ENCODE data around the gene CAMK2B.

Gene CAMK2B

GRCh38 chr7:44216521-44217222 is 108.7 kb downstream of the CAMK2B start:
- peak overlapping the region; percentile 11; the same call in 1 of the 2 replicates for H3K27ac ChIP-seq
- TF ChIP-seq ZFX (IDR thresholded peaks at IDR 0.05) (no peak), CTCF (conservative IDR thresholded peaks at IDR 0.05) (no peak)

GRCh38 chr7:44216019-44216418 is 109.4 kb downstream of the CAMK2B start:
- H3K27ac ChIP-seq: no peak overlapping the region; the same call in 1 of the 2 replicates
- TF ChIP-seq ZFX (IDR thresholded peaks at IDR 0.05) (peak; percentile 19; the same call in 1 of the 2 replicates), CTCF (conservative IDR thresholded peaks at IDR 0.05) (no peak)

DNA sequence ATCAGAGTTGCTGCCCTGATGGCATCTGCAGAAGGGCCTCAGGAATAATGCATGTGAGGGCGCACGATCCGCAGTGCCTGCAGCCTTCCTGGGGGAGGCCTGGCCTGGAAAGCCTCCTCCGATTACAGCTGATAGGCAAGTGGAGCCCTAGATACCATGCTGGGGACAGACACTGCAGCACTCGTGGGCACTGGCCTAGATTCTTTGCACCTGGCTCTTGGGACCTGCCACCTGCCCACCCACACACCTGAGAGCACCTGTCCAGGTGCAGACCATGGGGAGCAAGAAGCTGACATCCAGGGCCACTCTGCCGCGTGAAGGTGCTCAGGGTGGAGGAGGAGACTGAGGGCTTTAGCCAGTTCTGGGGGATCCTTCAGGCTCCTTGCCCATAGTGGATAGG is 109.9 kb downstream of the CAMK2B start:
- TF ChIP-seq CTCF (conservative IDR thresholded peaks at IDR 0.05): no peak
- TF ChIP-seq ZFX (IDR thresholded peaks at IDR 0.05): no peak
- H3K27ac ChIP-seq: no peak overlapping the region

GRCh38 chr7:44213877-44214388 is 111.5 kb downstream of the CAMK2B start:
- H3K27ac ChIP-seq: no peak overlapping the region

GRCh38 chr7:44213206-44213876 is 112.1 kb downstream of the CAMK2B start:
- TF ChIP-seq CTCF (conservative IDR thresholded peaks at IDR 0.05): no peak
- no peak overlapping the region for H3K27ac ChIP-seq

More at GRCh38 chr7:44213877-44214388, 111.5 kb downstream of the CAMK2B start:
- TF ChIP-seq ZFX (IDR thresholded peaks at IDR 0.05) (no peak), CTCF (conservative IDR thresholded peaks at IDR 0.05) (no peak)

DNA sequence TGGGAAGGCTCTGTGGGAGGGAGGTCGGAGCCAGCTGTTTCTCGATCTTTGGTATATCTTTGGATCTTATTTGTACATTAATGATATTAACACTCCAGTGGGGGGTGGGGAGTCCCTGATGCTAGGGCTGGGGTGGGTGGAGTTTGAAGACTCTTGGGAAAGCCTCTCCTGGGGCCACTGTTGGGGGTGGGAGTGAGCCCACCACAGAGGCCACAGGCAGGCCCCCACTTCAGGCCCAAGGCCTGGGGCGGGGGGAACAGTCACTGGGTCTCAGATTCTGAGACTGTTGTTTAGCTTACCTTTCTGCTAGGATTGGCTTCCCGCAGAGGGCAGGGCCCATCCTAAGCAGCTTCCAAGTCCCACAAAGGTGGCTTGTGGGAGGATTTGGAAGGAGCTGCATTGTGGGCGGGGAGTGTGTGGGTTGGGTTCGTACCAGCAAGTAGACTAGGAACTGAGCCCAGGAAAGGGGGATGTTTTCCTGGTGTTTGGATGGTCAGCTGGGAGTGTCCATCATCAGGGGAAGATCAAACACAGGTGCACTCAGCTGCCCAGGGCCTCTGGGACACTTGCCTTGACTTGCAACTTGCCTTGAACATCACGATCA is 112.7 kb downstream of the CAMK2B start:
- H3K27ac ChIP-seq: no peak overlapping the region
- TF ChIP-seq ZFX (IDR thresholded peaks at IDR 0.05): no peak
- TF ChIP-seq CTCF (conservative IDR thresholded peaks at IDR 0.05): no peak

DNA sequence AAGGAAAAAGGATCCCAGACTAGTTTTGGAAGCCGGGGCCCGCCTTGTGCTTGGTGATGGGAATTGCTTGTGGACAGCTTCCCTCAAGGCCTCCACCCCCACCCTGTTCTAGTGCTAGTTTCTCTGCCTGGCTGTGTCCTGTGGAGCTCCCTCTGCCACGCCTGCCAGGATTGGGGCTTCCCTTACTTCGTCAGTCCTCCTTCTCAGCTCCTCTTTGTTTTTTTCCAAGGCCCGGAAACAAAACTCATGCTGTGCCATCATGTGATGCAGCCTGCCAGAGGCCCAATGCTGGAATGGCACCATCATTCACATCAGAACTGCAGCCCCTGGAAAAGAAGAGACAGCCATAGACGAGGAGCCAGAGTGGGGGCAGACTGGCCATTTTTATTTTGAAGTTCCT is 113.4 kb downstream of the CAMK2B start:
- no peak overlapping the region for H3K27ac ChIP-seq
- TF ChIP-seq CTCF (conservative IDR thresholded peaks at IDR 0.05): no peak
- no peak for TF ChIP-seq ZFX (IDR thresholded peaks at IDR 0.05)
